Midbrain (tissue), 1 donor: ENCODE measurements around the gene LGALS9.
"Not testable (repeated sequence)": the region's sequence is repeated elsewhere in the genome, so short reads cannot be mapped to it uniquely, and the experiment has no call there.

Source experiments
- DNase-seq: peaks from one replicate; lab custom pipeline; 2025; lab: John Stamatoyannopoulos, UW

Gene LGALS9

GRCh38 chr17:27686322-27686721 lies 55.3 kb downstream of the LGALS9 start:
- DNase-seq, result not testable (repeated sequence)

GRCh38 chr17:27690882-27691281 lies 59.9 kb downstream of the LGALS9 start:
- DNase-seq, result no peak

- not testable (repeated sequence) for DNase-seq
These were observed 64.3 kb downstream of the LGALS9 start for GRCh38 chr17:27695254-27695814.
